GF-D8 (cell line): ENCODE measurements around the gene KRTAP5-10.
"Not testable (repeated sequence)": the region's sequence is repeated elsewhere in the genome, so short reads cannot be mapped to it uniquely, and the experiment has no call there.

Experiments used
- DNase-seq: peaks from one replicate; lab custom pipeline; 2025; lab: John Stamatoyannopoulos, UW

The KRTAP5-10 gene, protein sequence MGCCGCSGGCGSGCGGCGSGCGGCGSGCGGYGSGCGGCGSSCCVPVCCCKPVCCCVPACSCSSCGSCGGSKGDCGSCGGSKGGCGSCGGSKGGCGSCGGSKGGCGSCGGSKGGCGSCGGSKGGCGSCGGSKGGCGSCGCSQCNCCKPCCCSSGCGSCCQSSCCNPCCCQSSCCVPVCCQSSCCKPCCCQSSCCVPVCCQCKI

DNA sequence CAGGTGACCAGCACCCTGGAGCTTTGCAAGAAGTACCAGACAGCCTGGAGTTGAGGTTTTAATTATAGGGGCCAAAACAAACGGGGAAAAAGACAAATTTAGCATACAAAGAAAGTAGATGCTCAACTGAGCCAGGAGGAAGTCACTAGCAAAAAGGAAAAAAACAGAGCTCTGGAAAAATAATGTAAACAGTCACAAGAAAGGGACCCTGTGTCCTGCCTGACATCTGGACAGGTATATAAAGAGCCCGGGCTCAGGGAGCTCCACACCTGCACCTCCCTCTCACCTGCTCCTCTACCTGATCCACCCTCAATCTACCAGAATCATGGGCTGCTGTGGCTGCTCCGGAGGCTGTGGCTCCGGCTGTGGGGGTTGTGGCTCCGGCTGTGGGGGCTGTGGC, at the start of gene KRTAP5-10:
TSS of gene KRTAP5-10 (plus strand) at position 301 of the 400 bp plus-strand sequence. CDS start at position 326, 25 bp downstream.
- no peak for DNase-seq

GRCh38 chr11:71518506-71519471, 46.6 kb upstream of the KRTAP5-10 start:
- DNase-seq: no peak

- no peak for DNase-seq
Observed at GRCh38 chr11:71519546-71519945, 45.8 kb upstream of the KRTAP5-10 start.

DNA sequence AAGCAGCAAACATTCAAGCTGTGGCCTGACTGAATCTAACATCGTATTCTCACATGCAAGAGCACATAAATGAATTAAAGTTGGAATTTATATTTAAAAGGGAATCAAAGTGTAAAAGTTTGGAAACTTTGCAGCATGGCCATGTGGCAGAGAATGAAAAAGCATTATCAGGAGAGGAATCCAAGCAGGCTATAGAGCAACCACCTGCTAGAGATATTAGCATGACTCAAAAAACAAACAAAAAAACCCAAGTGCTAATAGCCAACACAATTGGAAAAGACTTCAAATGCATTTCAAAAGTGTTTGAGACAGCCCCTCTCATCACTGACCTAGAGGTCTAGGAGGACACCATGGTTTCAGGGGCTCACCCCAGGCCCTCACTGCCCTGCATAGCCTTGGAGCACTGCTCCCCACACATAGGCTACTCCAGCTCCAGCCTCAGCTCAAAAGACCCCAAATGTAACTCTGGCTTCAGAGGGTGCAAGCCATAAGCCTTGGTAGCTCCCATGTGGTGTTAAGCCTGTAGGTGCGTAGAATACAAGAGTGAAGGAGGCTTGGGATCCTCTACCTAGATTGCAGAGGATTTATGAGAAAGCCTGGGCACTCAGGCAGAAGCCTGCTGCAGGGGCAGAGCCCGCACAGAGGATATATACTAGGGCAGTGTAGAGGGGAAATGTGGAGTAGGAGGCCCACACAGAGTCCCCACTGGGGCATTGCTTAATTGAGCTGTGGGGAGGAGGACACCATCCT, 40.0 kb upstream of the KRTAP5-10 start:
- DNase-seq: no peak

GRCh38 chr11:71525938-71526495, 39.3 kb upstream of the KRTAP5-10 start:
- DNase-seq: no peak

DNA sequence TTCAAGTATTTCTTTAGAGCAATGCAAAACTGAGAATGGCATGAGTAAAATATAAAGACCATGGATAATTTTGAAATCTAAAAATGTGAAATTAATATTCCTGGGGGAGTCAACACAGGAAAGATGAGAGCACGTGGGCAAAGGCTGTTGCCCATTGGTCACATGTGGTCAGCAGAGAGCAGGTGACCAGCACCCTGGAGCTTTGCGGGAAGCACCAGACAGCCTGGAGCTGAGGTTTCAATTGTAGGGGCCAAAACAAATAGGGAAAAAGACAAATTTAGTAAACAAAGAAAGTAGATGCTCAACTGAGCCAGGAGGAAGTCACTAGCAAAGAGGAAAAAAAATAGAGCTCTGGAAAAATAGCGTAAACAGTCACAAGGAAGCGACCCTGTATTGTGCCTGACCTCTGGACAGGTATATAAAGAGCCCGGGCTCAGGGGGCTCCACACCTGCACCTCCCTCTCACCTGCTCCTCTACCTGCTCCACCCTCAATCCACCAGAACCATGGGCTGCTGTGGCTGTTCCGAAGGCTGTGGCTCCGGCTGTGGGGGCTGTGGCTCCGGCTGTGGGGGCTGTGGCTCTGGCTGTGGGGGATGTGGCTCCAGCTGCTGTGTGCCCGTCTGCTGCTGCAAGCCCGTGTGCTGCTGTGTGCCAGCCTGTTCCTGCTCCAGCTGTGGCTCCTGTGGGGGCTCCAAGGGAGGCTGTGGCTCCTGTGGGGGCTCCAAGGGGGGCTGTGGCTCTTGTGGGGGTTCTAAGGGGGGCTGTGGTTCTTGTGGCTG, 38.4 kb upstream of the KRTAP5-10 start, which contains the start of gene KRTAP5-7:
TSS of gene KRTAP5-7 (plus strand) at position 472 of the 780 bp plus-strand sequence. CDS start at position 506, 34 bp downstream.
- not testable (repeated sequence) for DNase-seq

GRCh38 chr11:71527576-71528210, 37.7 kb upstream of the KRTAP5-10 start:
- DNase-seq: no peak

- DNase-seq: no peak
Observed at GRCh38 chr11:71530602-71531001, 34.8 kb upstream of the KRTAP5-10 start.

DNA sequence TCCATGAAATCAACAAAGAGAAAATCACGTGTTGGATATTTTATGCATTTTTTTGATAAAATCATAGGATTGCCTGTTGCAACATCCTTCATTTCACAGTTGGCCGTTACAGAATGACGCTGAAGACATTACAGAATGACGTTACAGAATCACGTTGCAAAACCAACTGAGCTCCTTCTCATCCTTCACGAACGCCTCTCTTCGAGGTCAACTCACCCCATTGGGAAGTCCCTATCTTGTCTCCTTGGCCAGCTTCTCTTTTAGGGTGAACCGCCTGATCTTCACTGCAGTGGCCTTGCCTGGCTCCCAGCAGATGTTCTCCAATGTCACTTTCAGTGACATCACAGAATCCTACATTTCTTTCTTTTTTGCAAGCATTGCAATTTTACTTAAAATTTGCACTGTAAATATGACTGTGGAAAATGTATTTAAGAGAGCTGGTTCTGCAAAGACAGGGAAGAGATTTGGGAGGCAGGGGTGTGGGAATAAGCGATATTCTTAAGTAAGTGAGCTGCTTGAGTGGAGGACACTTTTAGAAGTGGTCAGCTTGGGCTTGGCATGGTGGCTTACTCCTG, 33.2 kb upstream of the KRTAP5-10 start:
- DNase-seq: no peak

- DNase-seq: not testable (repeated sequence)
Observed at GRCh38 chr11:71534711-71535608, 30.4 kb upstream of the KRTAP5-10 start.

DNA sequence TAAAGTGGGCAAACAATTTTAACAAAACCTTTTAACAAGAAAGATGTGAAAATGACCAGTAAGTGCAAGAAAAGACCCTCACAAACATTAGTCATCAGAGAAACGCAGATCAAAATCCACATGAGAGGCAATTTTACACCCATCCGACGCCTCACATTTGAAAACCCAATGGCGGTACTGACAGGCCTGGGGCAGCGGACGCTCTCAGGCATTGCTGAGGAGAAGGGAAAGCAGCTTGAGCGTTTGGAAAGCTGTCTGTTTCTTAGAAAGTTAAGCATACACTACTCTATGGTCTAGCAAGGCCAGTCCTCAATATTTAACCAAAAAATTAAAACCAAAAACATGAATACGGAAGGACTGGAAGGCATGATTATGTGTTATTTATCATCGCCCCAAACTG, 29.5 kb upstream of the KRTAP5-10 start:
- DNase-seq: no peak

GRCh38 chr11:71537537-71537936, 27.8 kb upstream of the KRTAP5-10 start:
- DNase-seq: no peak

DNA sequence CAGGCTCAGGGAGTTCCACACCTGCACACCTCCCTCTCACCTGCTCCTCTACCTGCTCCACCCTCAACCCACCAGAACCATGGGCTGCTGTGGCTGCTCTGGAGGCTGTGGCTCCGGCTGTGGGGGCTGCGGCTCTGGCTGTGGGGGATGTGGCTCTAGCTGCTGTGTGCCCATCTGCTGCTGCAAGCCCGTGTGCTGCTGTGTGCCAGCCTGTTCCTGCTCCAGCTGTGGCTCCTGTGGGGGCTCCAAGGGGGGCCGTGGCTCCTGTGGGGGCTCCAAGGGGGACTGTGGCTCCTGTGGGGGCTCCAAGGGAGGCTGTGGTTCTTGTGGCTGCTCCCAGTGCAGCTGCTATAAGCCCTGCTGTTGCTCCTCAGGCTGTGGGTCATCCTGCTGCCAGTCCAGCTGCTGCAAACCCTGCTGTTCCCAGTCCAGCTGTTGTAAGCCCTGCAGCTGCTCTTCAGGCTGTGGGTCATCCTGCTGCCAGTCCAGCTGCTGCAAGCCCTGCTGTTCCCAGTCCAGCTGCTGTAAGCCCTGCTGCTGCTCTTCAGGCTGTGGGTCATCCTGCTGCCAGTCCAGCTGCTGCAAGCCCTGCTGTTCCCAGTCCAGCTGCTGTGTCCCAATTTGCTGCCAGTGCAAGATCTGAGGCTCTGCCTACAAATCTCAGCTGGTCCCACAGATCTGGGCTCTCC, 27.2 kb upstream of the KRTAP5-10 start, which contains the start of gene KRTAP5-8:
TSS of gene KRTAP5-8 (plus strand) at position 49 of the 689 bp plus-strand sequence. CDS start at position 80, 31 bp downstream.
- DNase-seq: not testable (repeated sequence)

DNA sequence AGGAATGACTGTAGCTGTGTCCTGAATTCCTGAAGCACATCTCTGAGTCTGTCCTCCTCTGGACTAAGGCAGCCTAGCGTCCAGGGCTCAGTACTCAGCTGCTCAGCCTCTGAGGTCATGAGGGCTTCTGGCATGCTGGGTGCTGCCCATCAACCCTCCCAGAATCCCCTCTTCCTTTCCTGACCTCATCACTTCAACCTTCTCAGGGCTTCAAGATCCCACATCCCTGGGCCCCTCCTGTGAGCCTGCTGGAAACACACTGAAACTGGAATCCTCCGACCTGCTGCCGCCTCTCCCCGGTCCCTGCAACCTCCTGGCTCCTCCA, 26.7 kb upstream of the KRTAP5-10 start:
- DNase-seq: no peak

DNA sequence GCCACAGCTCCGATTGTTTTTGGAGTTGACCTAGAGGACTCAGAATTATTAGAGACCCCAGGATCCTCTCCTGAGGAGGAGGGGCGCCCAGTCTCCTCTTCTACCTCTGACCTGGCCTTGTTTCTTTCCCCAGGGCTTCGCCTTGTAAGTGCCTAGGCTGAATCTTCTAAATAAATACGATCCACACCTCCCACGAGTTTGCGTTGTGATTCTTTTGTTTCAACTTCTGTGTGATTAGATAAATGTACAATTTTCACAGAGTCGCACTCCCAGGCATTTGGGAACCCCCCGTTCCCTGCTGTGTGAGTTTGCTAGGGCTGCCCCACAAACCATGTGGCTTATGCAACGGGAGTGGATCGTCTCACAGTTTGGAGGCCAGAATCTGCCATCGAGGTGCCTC, 26.3 kb upstream of the KRTAP5-10 start:
- no peak for DNase-seq

DNA sequence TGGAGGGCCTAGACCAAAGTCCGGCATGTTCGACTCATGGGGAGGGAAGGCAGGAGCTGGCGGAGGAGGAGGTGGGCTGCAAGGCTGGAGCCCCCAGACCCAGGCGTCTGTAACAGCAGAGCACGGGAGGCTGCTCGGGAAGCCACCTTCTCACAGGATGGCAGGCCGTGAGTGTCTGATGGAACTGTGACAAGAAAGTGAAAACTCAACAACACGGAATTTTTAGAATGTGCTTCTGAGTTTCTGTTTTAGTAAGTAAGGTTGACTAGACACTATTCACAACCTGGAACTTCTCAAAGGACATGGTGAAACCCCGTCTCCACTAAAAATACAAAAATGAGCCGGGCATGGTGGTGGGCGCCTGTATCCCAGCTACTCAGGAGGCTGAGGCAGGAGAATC, 25.4 kb upstream of the KRTAP5-10 start:
- DNase-seq: not testable (repeated sequence)

- not testable (repeated sequence) for DNase-seq
Observed at GRCh38 chr11:71540521-71541304, 24.6 kb upstream of the KRTAP5-10 start.

DNA sequence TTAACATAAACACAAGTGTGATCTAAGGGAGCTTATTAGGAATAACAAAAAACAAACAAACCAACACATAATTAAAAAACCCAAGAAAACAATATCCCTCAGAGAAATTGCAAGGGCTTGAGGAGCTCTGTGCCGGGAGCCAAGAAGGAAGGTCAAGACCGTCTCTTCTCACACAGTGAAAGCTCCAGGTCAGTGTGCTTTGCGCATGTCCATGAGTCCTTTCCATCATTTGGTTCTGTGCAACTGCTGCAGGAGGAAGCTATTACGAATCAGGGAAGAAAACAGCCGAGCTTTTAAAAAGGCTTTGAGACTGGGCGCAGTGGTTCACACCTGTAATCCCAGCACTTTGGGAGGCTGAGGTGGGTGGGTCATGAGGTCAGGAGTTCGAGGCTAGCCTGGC, 23.0 kb upstream of the KRTAP5-10 start:
- DNase-seq: no peak
